HL-60 (cell line): ENCODE data around the gene CLIC3.

Source experiments
- DNase-seq, 2 experiments: peaks; one replicate each; pipeline ENCODE4 v3.0.0-alpha.2; 2010 to 2020; ENCODE audit warnings: low read depth in 1 of 2, low spot score in 1 of 2
- H3K27ac ChIP-seq: fragments of 250-450 bp; sonication (Bioruptor Pico); replicated peaks from 2 replicates; pipeline ENCODE4 v1.5.1; 2020; ENCODE audit warnings: mild to moderate bottlenecking, moderate library complexity
- H3K27me3 ChIP-seq: fragments of 250-450 bp; sonication (Bioruptor Pico); 2 replicates; pipeline ENCODE4 v1.5.1; 2021; ENCODE audit warnings: mild to moderate bottlenecking, moderate library complexity; ENCODE audit not compliant: insufficient read depth, poor library complexity, severe bottlenecking
- H3K4me3 ChIP-seq: replicated peaks from 2 replicates; pipeline ENCODE4 v1.5.1; 2011; ENCODE audit warnings: mild to moderate bottlenecking, control low read depth, low read length; ENCODE audit not compliant: insufficient read depth
- CTCF ChIP-seq: IDR thresholded peaks from one replicate; pipeline ENCODE4 v1.5.1; 2011; ENCODE audit warnings: low read length, control low read depth, inconsistent platforms; ENCODE audit not compliant: insufficient read depth
- GABPA ChIP-seq: IDR thresholded peaks from 2 replicates; pipeline ENCODE4 v1.6.1; 2012; ENCODE audit warnings: low read depth
- POLR2AphosphoS5 ChIP-seq: IDR thresholded peaks from 2 replicates; pipeline ENCODE4 v1.6.1; 2012; ENCODE audit warnings: low read depth
- SPI1 ChIP-seq: IDR thresholded peaks from 2 replicates; pipeline ENCODE4 v1.6.1; 2012; ENCODE audit warnings: low read depth, mild to moderate bottlenecking, borderline replicate concordance
- TF ChIP-seq, protein P1 (sequence below): IDR thresholded peaks from 2 replicates; pipeline ENCODE4 v1.6.1; 2012; ENCODE audit warnings: low read depth; ENCODE audit not compliant: insufficient replicate concordance

The CLIC3 gene

GRCh38 chr9:136979769-136980587 lies 16.4 kb downstream of the CLIC3 start:
- no peak overlapping the region for H3K27ac ChIP-seq
- TF ChIP-seq CTCF (no peak), GABPA (no peak), SPI1 (no peak), POLR2AphosphoS5 (no peak)
- TF ChIP-seq, protein P1, sequence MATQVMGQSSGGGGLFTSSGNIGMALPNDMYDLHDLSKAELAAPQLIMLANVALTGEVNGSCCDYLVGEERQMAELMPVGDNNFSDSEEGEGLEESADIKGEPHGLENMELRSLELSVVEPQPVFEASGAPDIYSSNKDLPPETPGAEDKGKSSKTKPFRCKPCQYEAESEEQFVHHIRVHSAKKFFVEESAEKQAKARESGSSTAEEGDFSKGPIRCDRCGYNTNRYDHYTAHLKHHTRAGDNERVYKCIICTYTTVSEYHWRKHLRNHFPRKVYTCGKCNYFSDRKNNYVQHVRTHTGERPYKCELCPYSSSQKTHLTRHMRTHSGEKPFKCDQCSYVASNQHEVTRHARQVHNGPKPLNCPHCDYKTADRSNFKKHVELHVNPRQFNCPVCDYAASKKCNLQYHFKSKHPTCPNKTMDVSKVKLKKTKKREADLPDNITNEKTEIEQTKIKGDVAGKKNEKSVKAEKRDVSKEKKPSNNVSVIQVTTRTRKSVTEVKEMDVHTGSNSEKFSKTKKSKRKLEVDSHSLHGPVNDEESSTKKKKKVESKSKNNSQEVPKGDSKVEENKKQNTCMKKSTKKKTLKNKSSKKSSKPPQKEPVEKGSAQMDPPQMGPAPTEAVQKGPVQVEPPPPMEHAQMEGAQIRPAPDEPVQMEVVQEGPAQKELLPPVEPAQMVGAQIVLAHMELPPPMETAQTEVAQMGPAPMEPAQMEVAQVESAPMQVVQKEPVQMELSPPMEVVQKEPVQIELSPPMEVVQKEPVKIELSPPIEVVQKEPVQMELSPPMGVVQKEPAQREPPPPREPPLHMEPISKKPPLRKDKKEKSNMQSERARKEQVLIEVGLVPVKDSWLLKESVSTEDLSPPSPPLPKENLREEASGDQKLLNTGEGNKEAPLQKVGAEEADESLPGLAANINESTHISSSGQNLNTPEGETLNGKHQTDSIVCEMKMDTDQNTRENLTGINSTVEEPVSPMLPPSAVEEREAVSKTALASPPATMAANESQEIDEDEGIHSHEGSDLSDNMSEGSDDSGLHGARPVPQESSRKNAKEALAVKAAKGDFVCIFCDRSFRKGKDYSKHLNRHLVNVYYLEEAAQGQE: no peak
- DNase-seq: no peak
- peaks cover 11% of the 10 kb centered on the region for H3K27me3 ChIP-seq
- H3K4me3 ChIP-seq: no peak overlapping the region

GRCh38 chr9:136978865-136979544 lies 17.4 kb downstream of the CLIC3 start:
- H3K4me3 ChIP-seq: no peak overlapping the region
- no peak overlapping the region for H3K27ac ChIP-seq
- no peak for TF ChIP-seq CTCF
- no peak for TF ChIP-seq GABPA
- no peak for TF ChIP-seq SPI1
- TF ChIP-seq, protein P1: no peak
- no peak for TF ChIP-seq POLR2AphosphoS5
- peaks cover 2% of the 10 kb centered on the region for H3K27me3 ChIP-seq
- no peak for DNase-seq

GRCh38 chr9:136978073-136978864 lies 18.1 kb downstream of the CLIC3 start:
- no peak for DNase-seq
- no peak for TF ChIP-seq POLR2AphosphoS5
- Histone ChIP-seq H3K4me3 (no peak overlapping the region), H3K27ac (no peak overlapping the region), H3K27me3 (no peaks in the 10 kb centered on the region)

DNA sequence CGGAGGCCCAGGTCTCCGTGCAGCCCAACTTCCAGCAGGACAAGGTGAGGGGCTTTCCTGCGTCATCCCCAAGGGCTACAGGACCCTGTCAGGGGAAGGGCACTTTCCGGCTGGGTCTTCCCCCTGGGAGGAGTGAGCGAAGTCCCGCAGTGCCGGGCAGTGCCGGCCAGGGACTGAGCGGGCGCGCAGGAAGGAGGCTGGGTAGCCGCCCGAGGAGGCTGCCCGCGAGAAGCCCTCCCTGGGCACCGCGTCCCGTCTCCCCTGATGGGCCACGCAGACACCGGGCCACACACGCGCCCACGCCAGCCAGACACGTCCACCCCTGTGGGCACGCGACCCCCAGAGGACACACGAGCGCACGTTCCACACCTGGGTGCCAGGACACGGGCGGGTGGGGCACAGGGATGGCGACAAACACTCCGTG lies 18.7 kb downstream of the CLIC3 start:
- Histone ChIP-seq H3K27me3 (no peaks in the 10 kb centered on the region), H3K27ac (no peak overlapping the region), H3K4me3 (no peak overlapping the region)
- DNase-seq: no peak
- TF ChIP-seq, protein P1: no peak
- TF ChIP-seq SPI1 (no peak), GABPA (no peak), CTCF (no peak), POLR2AphosphoS5 (no peak)
